ENCODE measurements around the gene LRRC18. TPM values are rescaled to one million over a fixed set of nuclear protein-coding genes. Genes with fewer than 3 reads are reported as not detected.

LRRC18 gene
- total and polyA plus RNA-seq, 12 donors, result not detected

DNA sequence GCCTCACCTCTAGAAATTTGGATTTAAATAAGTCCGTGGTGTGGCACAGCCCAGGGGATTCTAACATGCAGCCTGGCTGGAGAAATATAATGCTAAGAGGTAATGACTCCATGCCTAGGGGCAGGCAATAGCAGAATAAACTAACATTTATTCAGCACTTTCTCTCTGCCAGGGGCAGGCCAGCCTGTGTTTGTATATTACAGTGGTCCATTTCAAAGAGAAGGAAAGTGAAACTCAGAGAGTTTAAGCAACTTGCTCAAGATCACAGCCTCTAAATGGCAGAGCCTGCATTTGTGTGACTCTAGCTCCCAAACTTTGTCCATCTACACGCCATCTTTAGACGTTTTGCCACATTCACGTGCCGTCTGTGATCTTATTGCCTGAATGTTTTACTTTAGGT lies 6.7 kb upstream of the LRRC18 start:
- no peaks in the 10 kb centered on the region for H3K9me3 ChIP-seq (replicated peaks in 1 of 3)
- TF ChIP-seq, protein P1, sequence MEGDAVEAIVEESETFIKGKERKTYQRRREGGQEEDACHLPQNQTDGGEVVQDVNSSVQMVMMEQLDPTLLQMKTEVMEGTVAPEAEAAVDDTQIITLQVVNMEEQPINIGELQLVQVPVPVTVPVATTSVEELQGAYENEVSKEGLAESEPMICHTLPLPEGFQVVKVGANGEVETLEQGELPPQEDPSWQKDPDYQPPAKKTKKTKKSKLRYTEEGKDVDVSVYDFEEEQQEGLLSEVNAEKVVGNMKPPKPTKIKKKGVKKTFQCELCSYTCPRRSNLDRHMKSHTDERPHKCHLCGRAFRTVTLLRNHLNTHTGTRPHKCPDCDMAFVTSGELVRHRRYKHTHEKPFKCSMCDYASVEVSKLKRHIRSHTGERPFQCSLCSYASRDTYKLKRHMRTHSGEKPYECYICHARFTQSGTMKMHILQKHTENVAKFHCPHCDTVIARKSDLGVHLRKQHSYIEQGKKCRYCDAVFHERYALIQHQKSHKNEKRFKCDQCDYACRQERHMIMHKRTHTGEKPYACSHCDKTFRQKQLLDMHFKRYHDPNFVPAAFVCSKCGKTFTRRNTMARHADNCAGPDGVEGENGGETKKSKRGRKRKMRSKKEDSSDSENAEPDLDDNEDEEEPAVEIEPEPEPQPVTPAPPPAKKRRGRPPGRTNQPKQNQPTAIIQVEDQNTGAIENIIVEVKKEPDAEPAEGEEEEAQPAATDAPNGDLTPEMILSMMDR (IDR thresholded peaks at IDR 0.05), result no peak
- no peak for TF ChIP-seq POLR2A (IDR thresholded peaks at IDR 0.05)
- no peaks in the 10 kb centered on the region for H3K36me3 ChIP-seq (replicated peaks in 1 of 2)
- H3K4me3 ChIP-seq, result no peak overlapping the region
- H3K27ac ChIP-seq, result no peak overlapping the region
- H3K4me1 ChIP-seq (replicated peaks in 1 of 2), result no peaks in the 10 kb centered on the region
- 79 to 90% (median 87%) methylated on average over 5 of the region's 5 CpGs for WGBS, 4 donors
- intact Hi-C loops (cut with DNase I), result no loop called here
- H3K27me3 ChIP-seq, result no peaks in the 10 kb centered on the region
- no peak for DNase-seq

DNA sequence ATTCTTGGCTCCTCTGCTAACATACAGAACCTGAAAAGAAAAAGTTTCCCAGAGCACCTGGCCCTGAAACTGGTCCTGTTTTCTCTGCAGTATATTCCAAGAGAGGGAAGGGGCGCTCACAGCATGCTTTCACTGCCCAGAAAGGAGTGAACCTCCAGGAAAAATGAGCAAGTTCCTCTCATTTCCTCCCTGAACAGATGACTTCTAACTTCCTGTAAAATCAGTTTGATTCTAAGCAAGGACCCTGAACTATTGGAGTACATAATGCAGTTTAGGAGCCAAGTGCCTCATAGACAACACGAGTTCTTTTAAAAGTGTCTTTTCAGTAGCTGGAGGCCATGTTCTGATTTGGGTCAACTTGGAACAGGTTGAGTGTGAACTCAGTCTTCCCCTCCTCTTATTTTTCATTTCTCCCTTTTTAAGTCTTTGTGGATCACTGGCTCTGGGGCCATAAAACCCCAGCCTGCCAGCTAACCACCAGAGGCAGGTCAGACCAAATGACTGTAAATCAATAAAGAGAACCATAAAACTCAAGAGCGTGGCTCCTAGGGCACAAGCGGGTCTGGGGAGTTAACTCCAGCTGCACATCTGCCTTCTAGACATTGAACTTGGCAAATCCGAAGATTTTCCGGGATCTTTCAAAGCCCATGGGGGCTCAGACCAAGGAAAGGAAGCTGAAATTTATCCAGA lies 5.9 kb upstream of the LRRC18 start:
- Histone ChIP-seq H3K4me3 (no peak overlapping the region), H3K27ac (no peak overlapping the region), H3K36me3 (replicated peaks in 1 of 2) (no peaks in the 10 kb centered on the region), H3K9me3 (replicated peaks in 1 of 3) (no peaks in the 10 kb centered on the region), H3K4me1 (replicated peaks in 1 of 2) (no peaks in the 10 kb centered on the region), H3K27me3 (no peaks in the 10 kb centered on the region)
- WGBS, 4 donors, result 68 to 79% (median 77%) methylated on average over 6 of the region's 6 CpGs
- TF ChIP-seq, protein P1 (IDR thresholded peaks at IDR 0.05), result no peak
- TF ChIP-seq POLR2A (IDR thresholded peaks at IDR 0.05), result no peak
- DNase-seq, result no peak
- intact Hi-C loops (cut with DNase I), result no loop called here

DNA sequence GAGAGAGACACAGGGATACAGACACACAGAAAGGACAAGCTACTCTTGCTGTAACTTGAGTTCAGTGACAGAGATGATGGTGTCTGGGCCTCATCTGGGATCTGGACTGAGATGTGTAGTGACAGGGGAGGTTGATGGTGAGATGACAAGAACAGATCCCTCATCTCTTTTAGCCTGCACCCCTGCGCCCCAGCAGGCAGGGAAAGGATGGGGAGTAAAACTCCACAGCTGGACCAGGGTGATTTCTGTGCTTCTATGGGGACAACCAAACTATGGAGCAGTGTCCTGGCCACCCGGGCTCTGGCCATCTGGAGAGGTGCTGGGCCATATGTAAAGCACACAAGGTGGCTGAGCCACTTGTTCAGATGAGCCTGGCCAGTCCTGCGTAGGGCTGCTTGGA lies 4.5 kb upstream of the LRRC18 start:
- WGBS, 4 donors, result 82 to 92% (median 84%) methylated on average over 3 of the region's 3 CpGs; no CpG with 5 or more reads in 1 of the 4 donors
- intact Hi-C loops (cut with DNase I), result no loop called here
- H3K27ac ChIP-seq, result no peak overlapping the region
- H3K9me3 ChIP-seq (replicated peaks in 1 of 3), result no peaks in the 10 kb centered on the region
- H3K4me1 ChIP-seq (replicated peaks in 1 of 2), result no peaks in the 10 kb centered on the region
- no peak overlapping the region for H3K4me3 ChIP-seq
- TF ChIP-seq, protein P1 (IDR thresholded peaks at IDR 0.05), result no peak
- no peak for TF ChIP-seq POLR2A (IDR thresholded peaks at IDR 0.05)
- H3K27me3 ChIP-seq, result no peaks in the 10 kb centered on the region
- no peaks in the 10 kb centered on the region for H3K36me3 ChIP-seq (replicated peaks in 1 of 2)
- peak in 1 of 7 donors; percentile 14 for DNase-seq

DNA sequence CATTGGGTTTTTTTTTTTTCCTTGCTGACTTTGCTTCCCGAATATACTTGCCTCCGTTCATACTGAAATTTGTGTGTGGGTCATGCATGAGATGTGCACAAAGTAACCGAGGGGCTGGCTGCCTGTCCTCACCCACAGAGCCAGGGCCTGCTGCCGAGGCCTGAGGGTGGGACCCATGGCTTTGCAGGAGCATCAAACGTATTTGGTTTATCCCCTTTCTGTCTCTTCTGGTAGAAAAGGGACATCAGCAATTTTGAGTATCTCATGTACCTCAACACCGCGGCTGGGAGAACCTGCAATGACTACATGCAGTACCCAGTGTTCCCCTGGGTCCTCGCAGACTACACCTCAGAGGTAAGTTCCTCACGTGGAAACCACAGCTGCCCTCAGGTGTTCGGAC lies 3.5 kb upstream of the LRRC18 start:
- no peaks in the 10 kb centered on the region for H3K27me3 ChIP-seq
- no peaks in the 10 kb centered on the region for H3K9me3 ChIP-seq (replicated peaks in 1 of 3)
- H3K4me3 ChIP-seq, result no peak overlapping the region
- H3K27ac ChIP-seq, result no peak overlapping the region
- intact Hi-C loops (cut with DNase I), result no loop called here
- no peaks in the 10 kb centered on the region for H3K4me1 ChIP-seq (replicated peaks in 1 of 2)
- no peaks in the 10 kb centered on the region for H3K36me3 ChIP-seq (replicated peaks in 1 of 2)
- TF ChIP-seq, protein P1 (IDR thresholded peaks at IDR 0.05), result no peak
- no peak for TF ChIP-seq POLR2A (IDR thresholded peaks at IDR 0.05)
- DNase-seq, result peak in 1 of 7 donors; percentile 35
- WGBS, 4 donors, result 87 to 92% (median 89%) methylated on average over 10 of the region's 10 CpGs

Measured in adrenal gland (tissue), 12 donors.